ENCODE results near the gene ZNF407. TPM values are rescaled to one million over a fixed set of nuclear protein-coding genes. Genes with fewer than 3 reads are reported as not detected.

Gene ZNF407
- total and polyA plus RNA-seq, 2 of the 13 experiments (the other 11 are each of a cell fraction or from before 2014, with no cell fraction given), result 2.3 to 8.7 TPM

DNA sequence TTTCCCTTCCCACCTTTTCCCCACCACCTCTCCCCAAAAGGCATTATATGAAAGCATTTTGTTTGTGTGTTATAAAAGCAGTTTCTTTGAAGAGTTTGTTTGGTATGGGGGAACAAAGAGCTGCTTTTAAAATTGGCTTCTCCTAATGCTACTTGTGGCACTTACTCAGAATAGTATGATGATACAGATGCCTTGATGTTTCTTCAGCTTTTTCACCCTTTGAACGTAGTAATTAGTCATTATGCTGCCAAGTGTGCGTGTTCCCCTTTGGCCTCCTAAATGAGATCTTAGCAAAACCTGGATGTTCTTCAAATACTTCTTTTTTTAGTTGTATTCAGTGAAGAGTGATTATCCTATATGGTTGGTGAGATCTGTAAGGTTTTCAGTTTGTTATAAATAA lies 427.9 kb downstream of the ZNF407 start:
- ATAC-seq, result no peak
- POLR2A ChIA-PET, result no interaction called here
- TF ChIP-seq SIX1 (CRISPR knock-in tag; IDR thresholded peaks at IDR 0.05; ENCODE audit: borderline replicate concordance) (no peak), ZNF775 (CRISPR knock-in tag; IDR thresholded peaks at IDR 0.05; ENCODE audit: borderline replicate concordance) (no peak), ZBTB10 (CRISPR knock-in tag; IDR thresholded peaks at IDR 0.05; ENCODE audit: borderline replicate concordance) (no peak), SMAD9 (CRISPR knock-in tag; IDR thresholded peaks at IDR 0.05) (no peak), RFXAP (CRISPR knock-in tag; IDR thresholded peaks at IDR 0.05; ENCODE audit: borderline replicate concordance) (no peak), MED1 (CRISPR knock-in tag; IDR thresholded peaks at IDR 0.05) (no peak), PHB2 (IDR thresholded peaks at IDR 0.05; ENCODE audit: partially characterized antibody) (no peak), ZNF333 (CRISPR knock-in tag; IDR thresholded peaks at IDR 0.05; ENCODE audit: borderline replicate concordance) (no peak), BORCS8-MEF2B (CRISPR knock-in tag; IDR thresholded peaks at IDR 0.05) (no peak), MBD4 (IDR thresholded peaks at IDR 0.05; ENCODE audit: borderline replicate concordance, low read length) (no peak), NRL (CRISPR knock-in tag; IDR thresholded peaks at IDR 0.05; ENCODE audit: borderline replicate concordance) (no peak), JUND (CRISPR knock-in tag; IDR thresholded peaks at IDR 0.05) (no peak)
- TF ChIP-seq, protein P1, sequence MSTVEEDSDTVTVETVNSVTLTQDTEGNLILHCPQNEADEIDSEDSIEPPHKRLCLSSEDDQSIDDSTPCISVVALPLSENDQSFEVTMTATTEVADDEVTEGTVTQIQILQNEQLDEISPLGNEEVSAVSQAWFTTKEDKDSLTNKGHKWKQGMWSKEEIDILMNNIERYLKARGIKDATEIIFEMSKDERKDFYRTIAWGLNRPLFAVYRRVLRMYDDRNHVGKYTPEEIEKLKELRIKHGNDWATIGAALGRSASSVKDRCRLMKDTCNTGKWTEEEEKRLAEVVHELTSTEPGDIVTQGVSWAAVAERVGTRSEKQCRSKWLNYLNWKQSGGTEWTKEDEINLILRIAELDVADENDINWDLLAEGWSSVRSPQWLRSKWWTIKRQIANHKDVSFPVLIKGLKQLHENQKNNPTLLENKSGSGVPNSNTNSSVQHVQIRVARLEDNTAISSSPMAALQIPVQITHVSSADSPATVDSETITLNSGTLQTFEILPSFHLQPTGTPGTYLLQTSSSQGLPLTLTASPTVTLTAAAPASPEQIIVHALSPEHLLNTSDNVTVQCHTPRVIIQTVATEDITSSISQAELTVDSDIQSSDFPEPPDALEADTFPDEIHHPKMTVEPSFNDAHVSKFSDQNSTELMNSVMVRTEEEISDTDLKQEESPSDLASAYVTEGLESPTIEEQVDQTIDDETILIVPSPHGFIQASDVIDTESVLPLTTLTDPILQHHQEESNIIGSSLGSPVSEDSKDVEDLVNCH (CRISPR knock-in tag; IDR thresholded peaks at IDR 0.05), result no peak
- TF ChIP-seq, protein P2, sequence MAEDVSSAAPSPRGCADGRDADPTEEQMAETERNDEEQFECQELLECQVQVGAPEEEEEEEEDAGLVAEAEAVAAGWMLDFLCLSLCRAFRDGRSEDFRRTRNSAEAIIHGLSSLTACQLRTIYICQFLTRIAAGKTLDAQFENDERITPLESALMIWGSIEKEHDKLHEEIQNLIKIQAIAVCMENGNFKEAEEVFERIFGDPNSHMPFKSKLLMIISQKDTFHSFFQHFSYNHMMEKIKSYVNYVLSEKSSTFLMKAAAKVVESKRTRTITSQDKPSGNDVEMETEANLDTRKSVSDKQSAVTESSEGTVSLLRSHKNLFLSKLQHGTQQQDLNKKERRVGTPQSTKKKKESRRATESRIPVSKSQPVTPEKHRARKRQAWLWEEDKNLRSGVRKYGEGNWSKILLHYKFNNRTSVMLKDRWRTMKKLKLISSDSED (CRISPR knock-in tag; IDR thresholded peaks at IDR 0.05), result no peak
- no peak overlapping the region for H2AFZ ChIP-seq (ENCODE audit: low read length)
- no peaks in the 10 kb centered on the region for H3K36me3 ChIP-seq (replicated peaks in 1 of 2; ENCODE audit: control insufficient read depth in 1 of 2, insufficient read depth in 2 of 2, low read length in 2 of 2)
- no peaks in the 10 kb centered on the region for H3K27me3 ChIP-seq (ENCODE audit: control insufficient read depth in 1 of 2, insufficient read depth in 2 of 2, low read length in 2 of 2)
- no peaks in the 10 kb centered on the region for H3K9me3 ChIP-seq (ENCODE audit: low read length)
- BruUV-seq (replicated peaks), result no TSS peak
- H3K4me1 ChIP-seq (ENCODE audit: insufficient read depth, low read length), result no peaks in the 10 kb centered on the region
- FAIRE-seq, result no peak
- WGBS (ENCODE audit: low lambda C conversion rate), result 97% methylated on average over 2 of the region's 2 CpGs
- in situ Hi-C loops (cut with HindIII; ENCODE audit: extremely low pct_ligation_motif_present, low pct_unique_long_range_greater_than_20kb) (no loop called here), intact Hi-C loops (cut with micrococcal nuclease; ENCODE audit: unreplicated experiment) (no loop called here)
- CTCF ChIA-PET (ENCODE audit: low intra/inter-chr PET ratio, low total read pairs), result interaction anchor here (0.6 kb wide), 1 partner anchor 932 kb away, joined by 3 read pairs; no protein-coding TSS in a partner anchor
- no peak overlapping the region for H3K4me3 ChIP-seq (replicated peaks in 1 of 3; ENCODE audit: insufficient read depth in 1 of 3, low read depth in 2 of 3, low read length in 3 of 3)
- no peaks in the 10 kb centered on the region for H4K20me1 ChIP-seq (ENCODE audit: insufficient read depth, low read length)
- H3K79me2 ChIP-seq (ENCODE audit: insufficient read depth, low read length), result no peaks in the 10 kb centered on the region
- no peak overlapping the region for H3K4me2 ChIP-seq (ENCODE audit: low read depth, low read length)
- no peak for DNase-seq (ENCODE audit: low spot score)
- H3K9ac ChIP-seq (ENCODE audit: insufficient read depth, low read depth, low read length), result no peak overlapping the region
- H3K27ac ChIP-seq (ENCODE audit: extremely low read length, insufficient read depth, low read length), result no peak overlapping the region
